ENCODE measurements around the gene TCF12.

DNA sequence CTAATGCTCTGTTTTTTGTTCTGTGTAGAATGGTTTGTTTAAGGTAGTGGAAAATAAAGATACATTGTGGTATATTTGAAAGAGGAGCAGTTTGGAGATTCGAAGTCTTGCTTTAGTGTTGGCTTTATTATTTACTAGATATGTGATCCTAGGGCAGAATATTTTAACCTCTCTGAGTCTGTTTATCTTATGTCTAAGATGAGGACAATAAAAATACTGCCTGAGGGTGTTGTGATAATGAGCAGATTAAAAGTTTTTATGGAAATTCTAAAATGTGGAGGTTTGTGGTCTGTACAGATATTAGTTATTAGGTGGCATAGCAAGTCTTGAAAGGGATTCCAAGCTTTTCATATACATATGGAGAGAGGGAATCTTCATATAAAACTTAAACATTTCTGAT, 15.0 kb downstream of the TCF12 start:
- TF ChIP-seq JUND (IDR thresholded peaks at IDR 0.05; ENCODE audit: low read length) (no peak), MAFK (IDR thresholded peaks at IDR 0.05; ENCODE audit: low read depth, low read length) (no peak), RNF2 (IDR thresholded peaks at IDR 0.05; ENCODE audit: borderline replicate concordance, low read depth, low read length, missing control alignments, poor library complexity, severe bottlenecking) (no peak), SUZ12 (IDR thresholded peaks at IDR 0.05; ENCODE audit: low read length) (no peak)
